Stimulated activated CD8-positive, alpha-beta memory T cell treated with anti-CD3 and anti-CD28 coated beads, Interleukin-12 subunit alpha, Interleukin-12 subunit beta, amount 100 ng/mL, for 24 hours (primary cell): Measurements from ENCODE around the gene TMEM35B.
"Not testable (repeated sequence)": the region's sequence is repeated elsewhere in the genome, so short reads cannot be mapped to it uniquely, and the experiment has no call there.

Experiments
- DNase-seq: peaks from one replicate; pipeline ENCODE4 v3.0.0-alpha.2; 2020; ENCODE audit errors: extremely low read depth

TMEM35B gene

GRCh38 chr1:34984793-34985608 lies at the start of gene TMEM35B:
TMEM35B (minus strand) TSS chr1:34985347; CDS start chr1:34985305, 42 bp downstream.
- peak; percentile 36 for DNase-seq

GRCh38 chr1:35033346-35033745 lies 48.2 kb upstream of the TMEM35B start:
- DNase-seq, result no peak

- DNase-seq, result no peak
Measured at GRCh38 chr1:35032384-35032739, 47.2 kb upstream of the TMEM35B start.

GRCh38 chr1:35030756-35031446 lies 45.8 kb upstream of the TMEM35B start:
- no peak for DNase-seq

GRCh38 chr1:35030338-35030737 lies 45.2 kb upstream of the TMEM35B start:
- no peak for DNase-seq

GRCh38 chr1:35029761-35030160 lies 44.6 kb upstream of the TMEM35B start:
- DNase-seq, result no peak

GRCh38 chr1:35016406-35016805 lies 31.3 kb upstream of the TMEM35B start:
- no peak for DNase-seq

- DNase-seq, result no peak
Measured at GRCh38 chr1:35014486-35014885, 29.3 kb upstream of the TMEM35B start.

- no peak for DNase-seq
Measured at GRCh38 chr1:35005711-35006110, 20.6 kb upstream of the TMEM35B start.

GRCh38 chr1:35001743-35002142 lies 16.6 kb upstream of the TMEM35B start:
- DNase-seq, result no peak

GRCh38 chr1:34994878-34995277 lies 9.7 kb upstream of the TMEM35B start:
- DNase-seq, result no peak

- DNase-seq, result no peak
Measured at GRCh38 chr1:34988581-34988980, 3.4 kb upstream of the TMEM35B start.

GRCh38 chr1:34988147-34988546 lies 3.0 kb upstream of the TMEM35B start:
- no peak for DNase-seq

- no peak for DNase-seq
Measured at GRCh38 chr1:34987018-34987417, 1.9 kb upstream of the TMEM35B start.

- not testable (repeated sequence) for DNase-seq
Measured at GRCh38 chr1:34985609-34985904, 410 bp upstream of the TMEM35B start.

- DNase-seq, result no peak
Measured at GRCh38 chr1:34984435-34984792, 733 bp downstream of the TMEM35B start.

GRCh38 chr1:34983700-34984355 lies 1.3 kb downstream of the TMEM35B start:
- DNase-seq, result no peak

- DNase-seq, result no peak
Measured at GRCh38 chr1:34982820-34983376, 2.2 kb downstream of the TMEM35B start.

GRCh38 chr1:34980715-34981114 lies 4.4 kb downstream of the TMEM35B start:
- DNase-seq, result no peak

GRCh38 chr1:34978921-34979320 lies 6.2 kb downstream of the TMEM35B start:
- DNase-seq, result no peak

GRCh38 chr1:34977858-34978257 lies 7.3 kb downstream of the TMEM35B start:
- DNase-seq, result no peak

GRCh38 chr1:34977210-34977471 lies 8.0 kb downstream of the TMEM35B start:
- DNase-seq, result no peak
